Caco-2 (cell line): ENCODE data around the gene PALM2AKAP2. TPM values are rescaled to one million over a fixed set of nuclear protein-coding genes. Genes with fewer than 3 reads are reported as not detected.

Experiments
- BruUV-seq: library from RNA; stranded (reverse); fragments of 400-500 nt; replicated peaks from 2 replicates; lab custom pipeline; 2021; lab: Mats Ljungman, UMichigan
- CTCF ChIA-PET: fragments of 300-600 bp; sonication (Branson Sonifier 250); formaldehyde crosslinking; loops from one replicate; lab custom pipeline; 2022; ENCODE audit warnings: antibody characterized with exemption; lab: Charles Lee
- POLR2A ChIA-PET: fragments of 300-600 bp; sonication (Branson Sonifier 250); formaldehyde crosslinking; loops from one replicate; lab custom pipeline; 2022; ENCODE audit warnings: antibody characterized with exemption; lab: Charles Lee
- DNase-seq, 2 experiments: peaks; one replicate each; pipeline versions ENCODE4 v3.0.0 to v3.0.0-alpha.2; 2020 to 2022
- H3K27me3 ChIP-seq: replicated peaks from 2 replicates; pipeline ENCODE4 v1.6.0; 2011; ENCODE audit warnings: low read length; ENCODE audit not compliant: control insufficient read depth, insufficient read depth
- H3K36me3 ChIP-seq: 2 replicates; pipeline ENCODE4 v1.5.1; 2011; ENCODE audit warnings: low read length; ENCODE audit not compliant: control insufficient read depth, insufficient read depth
- H3K4me1 ChIP-seq: fragments of 250-450 bp; sonication (Bioruptor Pico); 2 replicates; pipeline ENCODE4 v1.5.1; 2020; ENCODE audit warnings: mild to moderate bottlenecking
- H3K4me3 ChIP-seq: 2 replicates; pipeline ENCODE4 v1.5.1; 2011; ENCODE audit warnings: low read depth, mild to moderate bottlenecking, control low read depth, low read length
- H3K9me3 ChIP-seq: fragments of 250-450 bp; sonication (Bioruptor Pico); 2 replicates; pipeline ENCODE4 v1.5.1; 2020; ENCODE audit warnings: mild to moderate bottlenecking, moderate library complexity
- H3K27ac Mint-ChIP-seq: one replicate; pipeline ENCODE4 v1.8.0; 2022; ENCODE audit warnings: mixed read lengths; ENCODE audit not compliant: unreplicated experiment
- H3K27me3 Mint-ChIP-seq: one replicate; pipeline ENCODE4 v1.8.0; 2022; ENCODE audit warnings: mixed read lengths; ENCODE audit not compliant: insufficient read depth, unreplicated experiment
- H3K36me3 Mint-ChIP-seq: one replicate; pipeline ENCODE4 v1.8.0; 2022; ENCODE audit warnings: mild to moderate bottlenecking, mixed read lengths; ENCODE audit not compliant: insufficient read depth, unreplicated experiment
- H3K4me1 Mint-ChIP-seq: one replicate; pipeline ENCODE4 v1.8.0; 2022; ENCODE audit warnings: low read depth, mixed read lengths; ENCODE audit not compliant: unreplicated experiment
- H3K4me3 Mint-ChIP-seq: one replicate; pipeline ENCODE4 v1.8.0; 2022; ENCODE audit warnings: mild to moderate bottlenecking, moderate library complexity, mixed read lengths; ENCODE audit not compliant: unreplicated experiment
- H3K9me3 Mint-ChIP-seq: one replicate; pipeline ENCODE4 v1.8.0; 2022; ENCODE audit warnings: mixed read lengths; ENCODE audit not compliant: unreplicated experiment
- intact Hi-C: fragments of 100-400 bp; cut with micrococcal nuclease; formaldehyde crosslinking; loops from one replicate; pipeline ENCODE4 v1.10.0; 2022; ENCODE audit not compliant: unreplicated experiment
- total RNA-seq: library from RNA; stranded (reverse); gene quantifications from 2 replicates; pipeline ENCODE4 v1.2.3, GENCODE V29; 2022
- TF ChIP-seq, protein P1 (sequence below), 2 experiments: fragments of 200-600 bp in 1 of 2; IDR thresholded peaks; 1 replicate in 1 of 2; 2 replicates in 1 of 2; pipeline versions ENCODE4 v1.5.1 to v1.8.0; 2011 to 2022; ENCODE audit warnings: antibody characterized with exemption in 1 of 2, control low read depth in 1 of 2, inconsistent platforms in 1 of 2, low read depth in 1 of 2, low read length in 1 of 2, mild to moderate bottlenecking in 1 of 2, moderate library complexity in 1 of 2; ENCODE audit not compliant: insufficient read depth in 1 of 2, severe bottlenecking in 1 of 2, unreplicated experiment in 1 of 2

PALM2AKAP2 gene
- total RNA-seq, 1 experiment from 2014 or later: 0.54 TPM

DNA sequence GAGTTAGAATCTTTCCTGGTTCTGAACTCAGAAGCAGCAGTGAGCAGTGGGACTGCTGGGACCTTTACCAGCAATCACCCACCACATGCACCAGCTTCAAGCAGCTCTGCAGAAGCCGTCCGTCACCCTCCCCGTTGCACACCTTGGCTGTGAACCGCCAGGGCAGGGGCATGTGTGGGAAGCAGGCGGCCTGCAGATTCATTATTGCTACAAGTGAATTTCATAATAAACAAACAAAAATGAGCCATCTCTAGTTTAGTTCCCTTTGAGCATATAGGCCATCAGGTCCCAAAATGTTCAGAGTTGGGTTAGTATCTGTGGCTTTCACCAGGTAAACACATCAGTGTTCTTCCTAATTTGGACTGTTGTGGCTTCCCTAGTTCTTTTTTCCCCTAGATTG, 17.5 kb downstream of the PALM2AKAP2 start:
- POLR2A ChIA-PET: no interaction called here
- no peaks in the 10 kb centered on the region for H3K36me3 ChIP-seq
- no peaks in the 10 kb centered on the region for H3K9me3 ChIP-seq
- H3K4me3 ChIP-seq: no peak overlapping the region
- BruUV-seq: no TSS peak
- H3K36me3 Mint-ChIP-seq: no peaks in the 10 kb centered on the region
- no peaks in the 10 kb centered on the region for H3K27me3 ChIP-seq
- TF ChIP-seq, protein P1, sequence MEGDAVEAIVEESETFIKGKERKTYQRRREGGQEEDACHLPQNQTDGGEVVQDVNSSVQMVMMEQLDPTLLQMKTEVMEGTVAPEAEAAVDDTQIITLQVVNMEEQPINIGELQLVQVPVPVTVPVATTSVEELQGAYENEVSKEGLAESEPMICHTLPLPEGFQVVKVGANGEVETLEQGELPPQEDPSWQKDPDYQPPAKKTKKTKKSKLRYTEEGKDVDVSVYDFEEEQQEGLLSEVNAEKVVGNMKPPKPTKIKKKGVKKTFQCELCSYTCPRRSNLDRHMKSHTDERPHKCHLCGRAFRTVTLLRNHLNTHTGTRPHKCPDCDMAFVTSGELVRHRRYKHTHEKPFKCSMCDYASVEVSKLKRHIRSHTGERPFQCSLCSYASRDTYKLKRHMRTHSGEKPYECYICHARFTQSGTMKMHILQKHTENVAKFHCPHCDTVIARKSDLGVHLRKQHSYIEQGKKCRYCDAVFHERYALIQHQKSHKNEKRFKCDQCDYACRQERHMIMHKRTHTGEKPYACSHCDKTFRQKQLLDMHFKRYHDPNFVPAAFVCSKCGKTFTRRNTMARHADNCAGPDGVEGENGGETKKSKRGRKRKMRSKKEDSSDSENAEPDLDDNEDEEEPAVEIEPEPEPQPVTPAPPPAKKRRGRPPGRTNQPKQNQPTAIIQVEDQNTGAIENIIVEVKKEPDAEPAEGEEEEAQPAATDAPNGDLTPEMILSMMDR (IDR thresholded peaks at IDR 0.05; ENCODE audit: insufficient read depth in 1 of 2, low read depth in 1 of 2, low read length in 1 of 2, severe bottlenecking in 1 of 2, unreplicated experiment in 1 of 2): no peak
- intact Hi-C loops: no loop called here
- H3K27ac Mint-ChIP-seq: no peak overlapping the region
- H3K9me3 Mint-ChIP-seq: no peaks in the 10 kb centered on the region
- peaks cover 9% of the 10 kb centered on the region for H3K4me1 Mint-ChIP-seq
- H3K27me3 Mint-ChIP-seq: peaks cover 2% of the 10 kb centered on the region
- CTCF ChIA-PET: no interaction called here
- no peak overlapping the region for H3K4me3 Mint-ChIP-seq
- peaks cover 7% of the 10 kb centered on the region; the same call in 1 of the 2 replicates for H3K4me1 ChIP-seq
- no peak for DNase-seq

DNA sequence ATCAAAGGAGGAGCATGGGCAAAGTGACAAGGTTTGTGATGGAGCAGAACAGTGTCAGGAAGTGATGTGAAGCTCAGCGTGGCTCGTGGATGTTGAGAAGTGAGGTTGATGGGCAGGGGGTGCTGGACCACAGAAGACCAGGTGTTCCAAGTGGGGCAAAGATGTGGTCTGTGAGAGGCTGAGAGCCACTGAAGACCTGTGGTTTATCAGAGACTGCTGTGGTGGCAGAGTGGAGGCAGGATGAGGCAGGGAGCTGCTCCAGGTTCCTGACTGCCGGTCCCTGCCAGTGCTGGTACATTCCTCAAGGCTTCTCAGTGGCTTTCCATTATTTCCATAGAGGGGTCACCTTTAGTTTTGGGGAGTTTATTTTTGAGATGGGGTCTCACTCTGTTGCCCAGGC, 19.1 kb downstream of the PALM2AKAP2 start:
- peaks cover 2% of the 10 kb centered on the region for H3K27me3 Mint-ChIP-seq
- intact Hi-C loops: no loop called here
- H3K4me3 Mint-ChIP-seq: no peak overlapping the region
- DNase-seq: no peak
- no peaks in the 10 kb centered on the region for H3K36me3 Mint-ChIP-seq
- CTCF ChIA-PET: no interaction called here
- POLR2A ChIA-PET: no interaction called here
- H3K4me1 Mint-ChIP-seq: no peaks in the 10 kb centered on the region
- no peaks in the 10 kb centered on the region for H3K36me3 ChIP-seq
- H3K9me3 Mint-ChIP-seq: no peaks in the 10 kb centered on the region
- H3K4me1 ChIP-seq: no peaks in the 10 kb centered on the region
- H3K27me3 ChIP-seq: no peaks in the 10 kb centered on the region
- H3K27ac Mint-ChIP-seq: no peak overlapping the region
- H3K9me3 ChIP-seq: no peaks in the 10 kb centered on the region
- TF ChIP-seq, protein P1 (IDR thresholded peaks at IDR 0.05; ENCODE audit: insufficient read depth in 1 of 2, low read depth in 1 of 2, low read length in 1 of 2, severe bottlenecking in 1 of 2, unreplicated experiment in 1 of 2): no peak
- no TSS peak for BruUV-seq
- no peak overlapping the region for H3K4me3 ChIP-seq

DNA sequence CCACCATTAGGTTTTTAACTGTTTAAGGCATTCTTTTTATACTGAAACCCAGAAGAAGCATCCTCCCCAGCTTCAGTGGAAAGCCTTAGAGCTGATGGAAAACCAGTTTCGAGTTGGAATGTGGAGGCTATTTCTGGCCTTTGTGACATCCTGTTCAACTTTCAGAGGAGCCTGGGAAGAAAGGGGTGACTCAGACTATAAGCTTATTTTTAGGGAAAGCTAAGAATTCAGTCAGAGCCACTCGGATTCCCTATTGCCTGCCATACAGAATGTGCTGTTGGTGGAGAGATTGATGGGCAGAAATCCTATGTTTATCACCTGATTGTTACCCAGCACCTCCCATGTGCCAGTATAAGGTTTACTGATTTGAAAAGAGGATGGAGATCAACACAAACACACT, 19.8 kb downstream of the PALM2AKAP2 start:
- Mint-ChIP-seq H3K4me3 (no peak overlapping the region), H3K36me3 (no peaks in the 10 kb centered on the region), H3K27me3 (peaks cover 2% of the 10 kb centered on the region), H3K4me1 (no peaks in the 10 kb centered on the region), H3K9me3 (no peaks in the 10 kb centered on the region), H3K27ac (no peak overlapping the region)
- ChIA-PET CTCF (no interaction called here), POLR2A (no interaction called here)
- no peaks in the 10 kb centered on the region for H3K4me1 ChIP-seq
- TF ChIP-seq, protein P1 (IDR thresholded peaks at IDR 0.05; ENCODE audit: insufficient read depth in 1 of 2, low read depth in 1 of 2, low read length in 1 of 2, severe bottlenecking in 1 of 2, unreplicated experiment in 1 of 2): no peak
- H3K36me3 ChIP-seq: no peaks in the 10 kb centered on the region
- H3K27me3 ChIP-seq: no peaks in the 10 kb centered on the region
- no TSS peak for BruUV-seq
- DNase-seq: no peak
- no peaks in the 10 kb centered on the region for H3K9me3 ChIP-seq
- intact Hi-C loops: no loop called here
- no peak overlapping the region for H3K4me3 ChIP-seq
